ENCODE data around the gene CDH13. TPM values are rescaled to one million over a fixed set of nuclear protein-coding genes. Genes with fewer than 3 reads are reported as not detected.

Gene CDH13
- total RNA-seq, 1 donor from 2014 or later: 45.1 TPM

- TF ChIP-seq, protein P1, sequence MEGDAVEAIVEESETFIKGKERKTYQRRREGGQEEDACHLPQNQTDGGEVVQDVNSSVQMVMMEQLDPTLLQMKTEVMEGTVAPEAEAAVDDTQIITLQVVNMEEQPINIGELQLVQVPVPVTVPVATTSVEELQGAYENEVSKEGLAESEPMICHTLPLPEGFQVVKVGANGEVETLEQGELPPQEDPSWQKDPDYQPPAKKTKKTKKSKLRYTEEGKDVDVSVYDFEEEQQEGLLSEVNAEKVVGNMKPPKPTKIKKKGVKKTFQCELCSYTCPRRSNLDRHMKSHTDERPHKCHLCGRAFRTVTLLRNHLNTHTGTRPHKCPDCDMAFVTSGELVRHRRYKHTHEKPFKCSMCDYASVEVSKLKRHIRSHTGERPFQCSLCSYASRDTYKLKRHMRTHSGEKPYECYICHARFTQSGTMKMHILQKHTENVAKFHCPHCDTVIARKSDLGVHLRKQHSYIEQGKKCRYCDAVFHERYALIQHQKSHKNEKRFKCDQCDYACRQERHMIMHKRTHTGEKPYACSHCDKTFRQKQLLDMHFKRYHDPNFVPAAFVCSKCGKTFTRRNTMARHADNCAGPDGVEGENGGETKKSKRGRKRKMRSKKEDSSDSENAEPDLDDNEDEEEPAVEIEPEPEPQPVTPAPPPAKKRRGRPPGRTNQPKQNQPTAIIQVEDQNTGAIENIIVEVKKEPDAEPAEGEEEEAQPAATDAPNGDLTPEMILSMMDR (IDR thresholded peaks at IDR 0.05): no peak
- peaks cover 2% of the 10 kb centered on the region for H3K36me3 Mint-ChIP-seq (ENCODE audit: low read depth)
- peaks cover under 1% of the 10 kb centered on the region for H3K4me1 Mint-ChIP-seq (ENCODE audit: low read depth)
- peaks cover 15% of the 10 kb centered on the region for H3K9me3 Mint-ChIP-seq (ENCODE audit: low read depth)
- H3K27me3 Mint-ChIP-seq (ENCODE audit: low read depth): no peaks in the 10 kb centered on the region
- DNase-seq (ENCODE audit: low spot score): no peak
- H3K27ac Mint-ChIP-seq (ENCODE audit: unreplicated experiment): no peak overlapping the region
- no peak overlapping the region for H3K4me3 Mint-ChIP-seq (ENCODE audit: unreplicated experiment)
Measured at GRCh38 chr16:83738923-83739503, 1112.2 kb downstream of the CDH13 start.

GRCh38 chr16:83742124-83742899 lies 1115.5 kb downstream of the CDH13 start:
- H3K9me3 Mint-ChIP-seq (ENCODE audit: low read depth): peaks cover 5% of the 10 kb centered on the region
- TF ChIP-seq, protein P1 (IDR thresholded peaks at IDR 0.05): no peak
- no peaks in the 10 kb centered on the region for H3K36me3 Mint-ChIP-seq (ENCODE audit: low read depth)
- H3K4me1 Mint-ChIP-seq (ENCODE audit: low read depth): peaks cover 7% of the 10 kb centered on the region
- no peak overlapping the region for H3K27ac Mint-ChIP-seq (ENCODE audit: unreplicated experiment)
- no peaks in the 10 kb centered on the region for H3K27me3 Mint-ChIP-seq (ENCODE audit: low read depth)
- no peak overlapping the region for H3K4me3 Mint-ChIP-seq (ENCODE audit: unreplicated experiment)
- no peak for DNase-seq (ENCODE audit: low spot score)

DNA sequence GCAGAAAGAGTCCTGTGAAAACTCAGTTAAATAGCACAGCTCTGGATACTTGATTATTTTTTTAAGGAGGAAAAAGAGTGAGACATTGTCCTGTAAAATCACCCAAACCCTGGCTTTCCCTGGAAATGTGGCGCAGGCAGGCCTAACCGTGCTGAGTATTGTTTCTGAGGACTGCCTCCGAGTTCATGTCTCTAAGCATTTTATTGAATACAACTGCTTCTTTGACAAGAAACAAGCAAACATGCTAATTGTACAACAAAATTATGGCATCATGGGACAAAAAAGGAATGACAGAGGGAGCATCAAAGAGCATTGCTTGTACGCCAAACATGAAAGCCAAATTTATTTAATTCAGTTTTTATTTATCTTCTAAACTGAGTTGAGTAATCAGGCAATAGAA lies 1116.5 kb downstream of the CDH13 start:
- Mint-ChIP-seq H3K4me1 (ENCODE audit: low read depth) (peaks cover 7% of the 10 kb centered on the region), H3K27ac (ENCODE audit: unreplicated experiment) (no peak overlapping the region), H3K36me3 (ENCODE audit: low read depth) (no peaks in the 10 kb centered on the region), H3K27me3 (ENCODE audit: low read depth) (no peaks in the 10 kb centered on the region), H3K4me3 (ENCODE audit: unreplicated experiment) (no peak overlapping the region), H3K9me3 (ENCODE audit: low read depth) (peaks cover 5% of the 10 kb centered on the region)
- no peak for DNase-seq (ENCODE audit: low spot score)
- TF ChIP-seq, protein P1 (IDR thresholded peaks at IDR 0.05): no peak

DNA sequence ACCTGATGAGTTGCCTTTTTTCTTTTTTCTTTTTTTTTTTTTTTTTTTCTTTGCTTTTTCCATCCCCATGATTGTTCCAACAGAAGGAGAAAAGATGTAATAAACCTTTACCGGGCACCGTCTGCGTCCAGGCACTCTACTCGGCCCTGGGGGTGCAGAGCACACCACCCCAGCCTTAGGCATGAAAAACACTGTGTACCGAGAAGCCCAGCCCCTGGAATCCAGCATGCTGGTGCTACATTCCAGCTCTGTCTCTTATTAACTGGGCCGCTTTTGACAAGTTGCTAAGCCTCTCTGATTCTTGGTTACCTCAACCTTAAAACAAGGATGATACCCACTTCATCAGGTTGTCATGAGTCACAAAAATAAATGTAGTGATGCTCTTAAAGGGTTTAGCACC lies 1117.0 kb downstream of the CDH13 start:
- H3K27ac Mint-ChIP-seq (ENCODE audit: unreplicated experiment): no peak overlapping the region
- H3K9me3 Mint-ChIP-seq (ENCODE audit: low read depth): peaks cover 5% of the 10 kb centered on the region
- H3K4me1 Mint-ChIP-seq (ENCODE audit: low read depth): peaks cover 7% of the 10 kb centered on the region
- TF ChIP-seq, protein P1 (IDR thresholded peaks at IDR 0.05): no peak
- no peaks in the 10 kb centered on the region for H3K36me3 Mint-ChIP-seq (ENCODE audit: low read depth)
- DNase-seq (ENCODE audit: low spot score): no peak
- H3K4me3 Mint-ChIP-seq (ENCODE audit: unreplicated experiment): no peak overlapping the region
- H3K27me3 Mint-ChIP-seq (ENCODE audit: low read depth): no peaks in the 10 kb centered on the region

- Mint-ChIP-seq H3K4me1 (ENCODE audit: low read depth) (peaks cover 7% of the 10 kb centered on the region), H3K27ac (ENCODE audit: unreplicated experiment) (peak overlapping the region; percentile 36), H3K27me3 (ENCODE audit: low read depth) (no peaks in the 10 kb centered on the region), H3K36me3 (ENCODE audit: low read depth) (no peaks in the 10 kb centered on the region), H3K4me3 (ENCODE audit: unreplicated experiment) (no peak overlapping the region), H3K9me3 (ENCODE audit: low read depth) (peaks cover 5% of the 10 kb centered on the region)
- TF ChIP-seq, protein P1 (IDR thresholded peaks at IDR 0.05): no peak
- no peak for DNase-seq (ENCODE audit: low spot score)
Measured at GRCh38 chr16:83744441-83744981, 1117.7 kb downstream of the CDH13 start.
